OCI-M1 (cell line): ENCODE data around the gene SERPIND1.
"Not testable (repeated sequence)": the region's sequence is repeated elsewhere in the genome, so short reads cannot be mapped to it uniquely, and the experiment has no call there.

Experiments
- DNase-seq: peaks from one replicate; lab custom pipeline; 2025; lab: John Stamatoyannopoulos, UW

The SERPIND1 gene

GRCh38 chr22:20813056-20813455 is 39.1 kb downstream of the SERPIND1 start:
- no peak for DNase-seq

- DNase-seq: no peak
Observed at GRCh38 chr22:20814221-20814808, 40.4 kb downstream of the SERPIND1 start.

- DNase-seq: no peak
Observed at GRCh38 chr22:20815477-20816050, 41.7 kb downstream of the SERPIND1 start.

GRCh38 chr22:20816559-20816958 is 42.6 kb downstream of the SERPIND1 start:
- DNase-seq: no peak

- no peak for DNase-seq
Observed at GRCh38 chr22:20818471-20818870, 44.6 kb downstream of the SERPIND1 start.

- DNase-seq: no peak
Observed at GRCh38 chr22:20819471-20819870, 45.6 kb downstream of the SERPIND1 start.

GRCh38 chr22:20821717-20822239 is 47.9 kb downstream of the SERPIND1 start:
- not testable (repeated sequence) for DNase-seq

- DNase-seq: no peak
Observed at GRCh38 chr22:20822240-20822639, 48.3 kb downstream of the SERPIND1 start.

GRCh38 chr22:20823264-20823663 is 49.4 kb downstream of the SERPIND1 start:
- no peak for DNase-seq

GRCh38 chr22:20825216-20825615 is 51.3 kb downstream of the SERPIND1 start:
- DNase-seq: not testable (repeated sequence)

GRCh38 chr22:20825624-20826023 is 51.7 kb downstream of the SERPIND1 start:
- DNase-seq: no peak

- not testable (repeated sequence) for DNase-seq
Observed at GRCh38 chr22:20826373-20827152, 52.6 kb downstream of the SERPIND1 start.

GRCh38 chr22:20829491-20830134 is 55.7 kb downstream of the SERPIND1 start:
- peak; percentile 72 for DNase-seq

GRCh38 chr22:20833225-20833665 is 59.3 kb downstream of the SERPIND1 start:
- no peak for DNase-seq

- DNase-seq: no peak
Observed at GRCh38 chr22:20834206-20834605, 60.3 kb downstream of the SERPIND1 start.

- no peak for DNase-seq
Observed at GRCh38 chr22:20834725-20835124, 60.8 kb downstream of the SERPIND1 start.
